Endothelial cell of umbilical vein (primary cell): ENCODE measurements around the gene TENM4. TPM values are rescaled to one million over a fixed set of nuclear protein-coding genes. Genes with fewer than 3 reads are reported as not detected.

ENCODE experiments used
- BruUV-seq: library from RNA; stranded (reverse); fragments of 400-500 nt; replicated peaks from 2 replicates; lab custom pipeline; 2021; lab: Mats Ljungman, UMichigan
- CTCF ChIA-PET: fragments of 300-600, 350-600 bp; sonication (Branson Sonifier 250); formaldehyde crosslinking; loops from one replicate; lab custom pipeline; 2021; ENCODE audit warnings: antibody characterized with exemption, inconsistent platforms; lab: Charles Lee
- POLR2A ChIA-PET: fragments of 300-600, 350-600 bp; sonication (Branson Sonifier 250); formaldehyde crosslinking; loops from one replicate; lab custom pipeline; 2021; ENCODE audit warnings: antibody characterized with exemption, inconsistent platforms; lab: Charles Lee
- DNase-seq: peaks from one replicate; pipeline ENCODE4 v3.0.0-alpha.2; 2011; ENCODE audit warnings: low read depth, low spot score
- FAIRE-seq: peaks from 2 replicates; lab custom pipeline; 2011; peaks lifted over from hg19 to GRCh38; lab: Jason Lieb, UNC
- H2AFZ ChIP-seq: 2 replicates; pipeline ENCODE4 v1.6.0; 2012; ENCODE audit warnings: low read depth, low read length, control low read depth, inconsistent platforms
- H3K27ac ChIP-seq: 2 replicates; pipeline ENCODE4 v1.5.1; 2011; ENCODE audit warnings: low read depth, mild to moderate bottlenecking, control low read depth, low read length, moderate library complexity; ENCODE audit not compliant: insufficient read depth
- H3K27me3 ChIP-seq, 2 experiments: 2 replicates each; pipeline versions ENCODE4 v1.6.0 to v1.6.1; 2011; ENCODE audit warnings: low read length in 2 of 2, mixed read lengths in 1 of 2; ENCODE audit not compliant: control insufficient read depth in 2 of 2, insufficient read depth in 2 of 2
- H3K36me3 ChIP-seq, 2 experiments: 2 replicates in 1 of 2; 3 replicates in 1 of 2; pipeline ENCODE4 v1.5.1; 2011; ENCODE audit warnings: low read length in 2 of 2, mild to moderate bottlenecking in 1 of 2, moderate library complexity in 1 of 2; ENCODE audit not compliant: control insufficient read depth in 2 of 2, insufficient read depth in 2 of 2; ENCODE audit errors: extremely low read depth in 1 of 2
- H3K4me1 ChIP-seq: 3 replicates; pipeline ENCODE4 v1.5.1; 2011; ENCODE audit warnings: mild to moderate bottlenecking, low read length; ENCODE audit not compliant: control insufficient read depth, insufficient read depth; ENCODE audit errors: extremely low read depth
- H3K4me2 ChIP-seq: 2 replicates; pipeline ENCODE4 v1.6.1; 2011; ENCODE audit warnings: low read length, control low read depth, mixed read lengths; ENCODE audit not compliant: insufficient read depth
- H3K4me3 ChIP-seq, 3 experiments: fragments of 200-600 bp in 1 of 3; sonication (generic), shearing (Covaris generic) in 1 of 3; replicated peaks in 1 of 3; 2 replicates each; pipeline ENCODE4 v1.5.1; 2011 to 2016; ENCODE audit warnings: control low read depth in 3 of 3, low read length in 3 of 3, mild to moderate bottlenecking in 2 of 3, inconsistent platforms in 1 of 3, low read depth in 1 of 3, moderate library complexity in 1 of 3; ENCODE audit not compliant: insufficient read depth in 1 of 3
- H3K79me2 ChIP-seq: 2 replicates; pipeline ENCODE4 v1.6.0; 2012; ENCODE audit warnings: low read length, inconsistent platforms; ENCODE audit not compliant: control insufficient read depth, insufficient read depth
- H3K9ac ChIP-seq: replicated peaks from 2 replicates; pipeline ENCODE3; 2011; ENCODE audit warnings: low read length, control low read depth; ENCODE audit not compliant: insufficient read depth; ENCODE audit errors: extremely low read depth
- H3K9me1 ChIP-seq: replicated peaks from 3 replicates; pipeline ENCODE4 v1.6.0; 2011; ENCODE audit warnings: mild to moderate bottlenecking, low read length; ENCODE audit not compliant: control insufficient read depth, insufficient read depth; ENCODE audit errors: extremely low read depth
- H3K9me3 ChIP-seq: replicated peaks from 2 replicates; pipeline ENCODE4 v1.5.1; 2012; ENCODE audit warnings: low read length, inconsistent platforms; ENCODE audit not compliant: control insufficient read depth, insufficient read depth
- H4K20me1 ChIP-seq: replicated peaks from 2 replicates; pipeline ENCODE3; 2011; ENCODE audit warnings: mild to moderate bottlenecking, low read length; ENCODE audit not compliant: control insufficient read depth, insufficient read depth; ENCODE audit errors: extremely low read depth
- EZH2 ChIP-seq: IDR thresholded peaks from 2 replicates; pipeline ENCODE4 v1.6.1; 2012; ENCODE audit warnings: borderline replicate concordance, low read depth, mild to moderate bottlenecking, moderate library complexity, low read length, inconsistent platforms; ENCODE audit not compliant: severe bottlenecking
- FOS ChIP-seq: IDR thresholded peaks from 2 replicates; pipeline ENCODE4 v1.6.1; 2011; ENCODE audit warnings: mild to moderate bottlenecking, low read length, moderate library complexity, borderline replicate concordance; ENCODE audit not compliant: insufficient read depth
- GATA2 ChIP-seq: IDR thresholded peaks from 2 replicates; pipeline ENCODE4 v1.7.0; 2011; ENCODE audit warnings: low read depth, mild to moderate bottlenecking, moderate library complexity, mixed read lengths, low read length; ENCODE audit not compliant: insufficient read length, insufficient read depth
- JUN ChIP-seq: IDR thresholded peaks from 2 replicates; pipeline ENCODE4 v1.6.1; 2011; ENCODE audit warnings: borderline replicate concordance, low read depth; ENCODE audit not compliant: insufficient read length, insufficient read depth
- MYC ChIP-seq: IDR thresholded peaks from one replicate; pipeline ENCODE4 v1.6.1; 2011; ENCODE audit warnings: mild to moderate bottlenecking, low read depth, low read length
- POLR2A ChIP-seq: IDR thresholded peaks from 2 replicates; pipeline ENCODE4 v1.6.1; 2012; ENCODE audit warnings: low read depth, mild to moderate bottlenecking, control low read depth, low read length
- POLR2AphosphoS5 ChIP-seq: IDR thresholded peaks from 2 replicates; pipeline ENCODE4 v1.6.1; 2012; ENCODE audit warnings: low read depth, mild to moderate bottlenecking, control low read depth, low read length, moderate library complexity; ENCODE audit not compliant: insufficient read depth
- dilution Hi-C: fragments of 300-500 bp; cut with MboI; formaldehyde crosslinking; loops from one replicate; pipeline ENCODE4 v1.15.0; 2019; ENCODE audit warnings: low sequenced_read_pairs; ENCODE audit not compliant: extremely low pct_ligation_motif_present
- intact Hi-C: fragments of 100-400 bp; cut with micrococcal nuclease; formaldehyde crosslinking; loops from one replicate; pipeline ENCODE4 v1.10.0; 2022
- polyA plus RNA-seq, 4 experiments: library from polyadenylated mRNA; depleted of rRNA in 3 of 4; stranded (reverse) in 3 of 4; unstranded in 1 of 4; fragments of >200 nt; gene quantifications; 2 replicates each; pipeline versions ENCODE4 v1.2.1 to v1.2.3, GENCODE V29; 2011 to 2012; ENCODE audit warnings: missing spikeins in 1 of 4
- total RNA-seq: library from RNA; stranded (reverse); gene quantifications from 2 replicates; pipeline ENCODE4 v1.2.3, GENCODE V29; 2021
- TF ChIP-seq, protein P1 (sequence below): IDR thresholded peaks from 2 replicates; pipeline ENCODE4 v1.6.1; 2011; ENCODE audit not compliant: insufficient read depth, insufficient read length
- TF ChIP-seq, protein P2 (sequence below), 2 donors: IDR thresholded peaks; 1 replicate in 1 of 2; 2 replicates in 1 of 2; pipeline ENCODE4 v1.5.1; 2011; ENCODE audit warnings: low read length in 2 of 2, mild to moderate bottlenecking in 2 of 2, moderate library complexity in 2 of 2, control low read depth in 1 of 2, inconsistent platforms in 1 of 2, low read depth in 1 of 2; ENCODE audit not compliant: insufficient read depth in 1 of 2; ENCODE audit errors: extremely low read depth in 1 of 2

Gene TENM4
- total and polyA plus RNA-seq, 2 donors (not counting 3 experiments of a cell fraction or from before 2014, with no cell fraction given) = 0.06 to 0.27 TPM

DNA sequence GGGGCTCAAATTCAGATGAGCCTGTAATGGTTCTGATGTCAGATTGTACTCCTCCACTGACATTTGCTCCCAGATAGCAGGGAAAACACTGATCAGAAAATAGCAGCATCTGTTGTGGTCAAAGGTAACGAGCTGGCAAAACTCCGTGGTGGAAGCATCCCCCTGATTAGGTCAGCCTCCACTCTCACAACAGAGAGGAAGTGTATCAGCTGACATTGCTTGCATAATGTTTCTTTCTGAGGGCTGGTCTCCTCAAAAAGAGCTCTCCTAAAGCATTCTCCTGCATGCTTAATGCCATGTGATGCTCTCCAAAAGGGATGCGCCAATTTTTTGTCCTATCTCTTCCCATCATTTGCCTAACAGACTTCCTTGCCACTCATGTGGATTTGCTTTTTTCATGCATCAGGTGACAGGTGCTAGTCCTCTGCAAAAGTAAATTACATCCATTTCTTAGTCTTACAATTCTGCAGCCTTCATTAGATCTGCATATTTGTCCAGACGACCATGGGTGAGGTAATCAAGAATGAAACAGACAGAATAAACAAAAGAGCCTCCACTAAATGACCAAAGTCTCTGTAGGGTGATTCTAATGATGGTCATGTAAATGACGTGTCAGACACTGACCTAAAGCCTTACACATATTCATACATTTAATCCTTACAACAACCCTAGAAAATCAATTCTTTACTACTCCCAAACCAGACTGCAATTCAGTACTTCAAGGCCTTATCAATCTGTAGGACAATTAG is 6.4 kb upstream of the TENM4 start:
- FAIRE-seq (no peak), DNase-seq (no peak)
- Histone ChIP-seq H4K20me1 (no peaks in the 10 kb centered on the region), H3K4me2 (no peak overlapping the region), H2AFZ (no peak overlapping the region), H3K27ac (no peak overlapping the region), H3K27me3 (peaks cover 0 to 1% of the 10 kb centered on the region in 2 experiments), H3K4me3 (no peak overlapping the region), H3K79me2 (no peaks in the 10 kb centered on the region), H3K9ac (no peak overlapping the region), H3K4me1 (no peaks in the 10 kb centered on the region), H3K36me3 (no peaks in the 10 kb centered on the region), H3K9me3 (no peaks in the 10 kb centered on the region), H3K9me1 (no peaks in the 10 kb centered on the region)
- ChIA-PET CTCF (no interaction called here), POLR2A (no interaction called here)
- dilution Hi-C loops = no loop called here
- no peak for TF ChIP-seq EZH2
- TF ChIP-seq, protein P1, sequence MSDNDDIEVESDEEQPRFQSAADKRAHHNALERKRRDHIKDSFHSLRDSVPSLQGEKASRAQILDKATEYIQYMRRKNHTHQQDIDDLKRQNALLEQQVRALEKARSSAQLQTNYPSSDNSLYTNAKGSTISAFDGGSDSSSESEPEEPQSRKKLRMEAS = no peak
- no peak for TF ChIP-seq POLR2A
- no peak for TF ChIP-seq JUN
- TF ChIP-seq FOS = no peak
- no peak for TF ChIP-seq MYC
- no TSS peak for BruUV-seq
- intact Hi-C loops = no loop called here

DNA sequence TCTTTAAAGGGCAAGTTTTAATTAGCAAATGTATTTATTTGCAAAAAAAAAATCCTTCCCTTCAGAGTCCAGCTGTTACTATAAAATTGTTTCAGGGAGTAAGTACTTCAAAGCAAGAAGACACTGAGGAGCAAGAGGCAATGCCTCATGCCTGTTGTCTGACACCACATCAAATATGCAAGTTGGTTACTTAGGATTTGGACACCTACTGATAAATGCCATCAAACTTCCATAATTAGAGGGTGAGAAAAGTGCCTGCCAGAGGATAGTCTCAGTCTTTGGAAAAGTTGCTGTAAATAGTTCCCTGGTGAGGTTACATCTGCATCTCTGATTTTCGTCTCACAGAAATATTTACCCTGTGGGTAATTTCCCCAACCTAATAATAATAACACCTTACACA is 4.1 kb upstream of the TENM4 start:
- no peaks in the 10 kb centered on the region for H4K20me1 ChIP-seq
- dilution Hi-C loops (no loop called here), intact Hi-C loops (no loop called here)
- H3K27me3 ChIP-seq = peaks cover 16 to 21% of the 10 kb centered on the region in 2 experiments
- BruUV-seq = no TSS peak
- H3K9me3 ChIP-seq = no peaks in the 10 kb centered on the region
- no peak overlapping the region for H3K9ac ChIP-seq
- ChIA-PET POLR2A (no interaction called here), CTCF (no interaction called here)
- no peaks in the 10 kb centered on the region for H3K4me1 ChIP-seq
- no peak overlapping the region for H2AFZ ChIP-seq
- no peaks in the 10 kb centered on the region for H3K79me2 ChIP-seq
- DNase-seq = no peak
- H3K9me1 ChIP-seq = no peaks in the 10 kb centered on the region
- no peak for FAIRE-seq
- TF ChIP-seq GATA2 = no peak
- no peak for TF ChIP-seq POLR2A
- no peak for TF ChIP-seq FOS
- no peak for TF ChIP-seq JUN
- TF ChIP-seq POLR2AphosphoS5 = no peak
- TF ChIP-seq, protein P2, sequence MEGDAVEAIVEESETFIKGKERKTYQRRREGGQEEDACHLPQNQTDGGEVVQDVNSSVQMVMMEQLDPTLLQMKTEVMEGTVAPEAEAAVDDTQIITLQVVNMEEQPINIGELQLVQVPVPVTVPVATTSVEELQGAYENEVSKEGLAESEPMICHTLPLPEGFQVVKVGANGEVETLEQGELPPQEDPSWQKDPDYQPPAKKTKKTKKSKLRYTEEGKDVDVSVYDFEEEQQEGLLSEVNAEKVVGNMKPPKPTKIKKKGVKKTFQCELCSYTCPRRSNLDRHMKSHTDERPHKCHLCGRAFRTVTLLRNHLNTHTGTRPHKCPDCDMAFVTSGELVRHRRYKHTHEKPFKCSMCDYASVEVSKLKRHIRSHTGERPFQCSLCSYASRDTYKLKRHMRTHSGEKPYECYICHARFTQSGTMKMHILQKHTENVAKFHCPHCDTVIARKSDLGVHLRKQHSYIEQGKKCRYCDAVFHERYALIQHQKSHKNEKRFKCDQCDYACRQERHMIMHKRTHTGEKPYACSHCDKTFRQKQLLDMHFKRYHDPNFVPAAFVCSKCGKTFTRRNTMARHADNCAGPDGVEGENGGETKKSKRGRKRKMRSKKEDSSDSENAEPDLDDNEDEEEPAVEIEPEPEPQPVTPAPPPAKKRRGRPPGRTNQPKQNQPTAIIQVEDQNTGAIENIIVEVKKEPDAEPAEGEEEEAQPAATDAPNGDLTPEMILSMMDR (IDR thresholded peaks at IDR 0.05; ENCODE audit: extremely low read depth in 1 of 2, insufficient read depth in 1 of 2, low read depth in 1 of 2, low read length in 2 of 2) = no peak
- TF ChIP-seq, protein P1 = no peak
- TF ChIP-seq MYC = no peak
- no peak for TF ChIP-seq EZH2
- no peaks in the 10 kb centered on the region for H3K36me3 ChIP-seq
- no peak overlapping the region for H3K4me3 ChIP-seq
- H3K27ac ChIP-seq = no peak overlapping the region
- no peak overlapping the region for H3K4me2 ChIP-seq
